Heart right ventricle (tissue), 16 donors: ENCODE results near the gene ADAMTSL5. TPM values are rescaled to one million over a fixed set of nuclear protein-coding genes. Genes with fewer than 3 reads are reported as not detected.
"Not testable (repeated sequence)": the region's sequence is repeated elsewhere in the genome, so short reads cannot be mapped to it uniquely, and the experiment has no call there.

Experiments
- ATAC-seq, 8 donors: fragments of 200-7000 bp; cut with Tn5 transposase; one replicate each; pipeline ENCODE4 v1.9.1; 2020; ENCODE audit warnings: mild to moderate bottlenecking in 8 of 8, moderate library complexity in 8 of 8, moderate number of reproducible peaks in 1 of 8
- DNase-seq, 2 donors: peaks; one replicate each; pipeline ENCODE4 v3.0.0-alpha.2; 2020
- H3K27ac ChIP-seq, 10 donors: fragments of 200-600 bp; sonication (generic) in 2 of 10; one replicate each; pipeline versions ENCODE4 v1.5.0 to v1.8.0; 2020 to 2022; ENCODE audit warnings: mild to moderate bottlenecking in 3 of 10
- H3K27me3 ChIP-seq, 7 donors: fragments of 200-600 bp; one replicate each; pipeline ENCODE4 v1.8.0; 2021 to 2022; ENCODE audit warnings: mild to moderate bottlenecking in 2 of 7
- H3K36me3 ChIP-seq, 9 donors: fragments of 200-600 bp; sonication (generic) in 1 of 9; one replicate each; pipeline versions ENCODE4 v1.5.0 to v1.8.0; 2020 to 2022; ENCODE audit warnings: mild to moderate bottlenecking in 2 of 9
- H3K4me1 ChIP-seq, 9 donors: fragments of 200-600 bp; sonication (generic) in 1 of 9; one replicate each; pipeline versions ENCODE4 v1.5.0 to v1.8.0; 2020 to 2022; ENCODE audit warnings: mild to moderate bottlenecking in 4 of 9
- H3K4me3 ChIP-seq, 10 donors: fragments of 200-600 bp; sonication (generic) in 2 of 10; one replicate each; pipeline versions ENCODE4 v1.5.0 to v1.8.0; 2020 to 2022; ENCODE audit warnings: mild to moderate bottlenecking in 7 of 10, moderate library complexity in 2 of 10
- H3K9me3 ChIP-seq, 11 donors: fragments of 200-600 bp in 10 of 11; sonication (generic) in 2 of 11; one replicate each; pipeline versions ENCODE4 v1.5.0 to v1.8.0; 2013 to 2022; ENCODE audit warnings: mild to moderate bottlenecking in 2 of 11, control low read depth in 1 of 11, moderate library complexity in 1 of 11
- WGBS, 2 donors: extraction: QIAGEN DNeasy Blood & Tissue Kit; methylation state at CpG; one replicate each; pipeline ENCODE4 v1.1.7; 2013; ENCODE audit warnings: inconsistent platforms in 1 of 2; 5-methylcytosine and 5-hydroxymethylcytosine counted together
- intact Hi-C, 10 donors: fragments of 100-400 bp; cut with DNase I; formaldehyde crosslinking; loops; one replicate each; pipeline versions ENCODE4 v1.11.1 to v1.14.2; 2022
- polyA plus RNA-seq, 2 donors: library from polyadenylated mRNA; stranded (reverse); fragments of 200-250 nt; gene quantifications; one replicate each; pipeline ENCODE4 v1.2.3, GENCODE V29; 2013
- total RNA-seq, 10 donors: library from RNA; stranded (reverse); fragmentation: NEBNext Ultra II Directional in 3 of 10; extraction: Animal tissue kit (Norgen Biotek cat#: 25700) in 3 of 10; gene quantifications; one replicate each; pipeline versions ENCODE4 v1.2.1 to v1.2.4, GENCODE V29; 2021 to 2023
- TF ChIP-seq, protein P1 (sequence below), 9 donors: fragments of 200-600 bp; sonication (generic) in 2 of 9; IDR thresholded peaks; one replicate each; pipeline versions ENCODE4 v1.5.0 to v1.8.0; 2021 to 2022; ENCODE audit warnings: antibody characterized with exemption in 9 of 9, mild to moderate bottlenecking in 5 of 9, moderate library complexity in 1 of 9
- donor health status: Arrhythmogenic right ventricular cardiomyopathy.
- donor health status: ischemic (EF 13 %, LVEDD 7.1; RV severe dilation, severe dysfunction).
- donor health status: healthy with polysubstance abuse.
- donor health status: DM: no; HTN: yes; CAD: no.
- donor health status: DM: no; HTN: no; CAD: no.
- donor health status: ischemic (EF 25% LVEDD 6.9; RV normal size, moderate dysfunction).
- donor health status: ischemic (EF 25% LVEDD 5.7; RV mildly dilated, moderate dysfunction).
- donor health status: healthy.
- donor health status: DM: yes; HTN: yes; CAD: no.
- donor health status: Ischemic cardiomyopathy.
- donor health status: ischemic (EF 35%, LVEDD 5.7; RV mildly dilated, moderate dysfunction).
- donor health status: nonischemic (EF 11% LVEDD 7.7; RV severe dilation, severe dysfunction).
- donor health status: DM: yes; HTN: yes; CAD: no.
- donor health status: PGD.
- donor health status: ischemic (EF 29% LVEDD 5.4; RV normal size, mild dysfunction).
- donor health status: nonischemic (EF 23%, LVEDD 6.1; RV moderate dilation, normal function).

The ADAMTSL5 gene
- total and polyA plus RNA-seq, 12 donors: 16.7 to 69.4 (median 35.8) TPM

DNA sequence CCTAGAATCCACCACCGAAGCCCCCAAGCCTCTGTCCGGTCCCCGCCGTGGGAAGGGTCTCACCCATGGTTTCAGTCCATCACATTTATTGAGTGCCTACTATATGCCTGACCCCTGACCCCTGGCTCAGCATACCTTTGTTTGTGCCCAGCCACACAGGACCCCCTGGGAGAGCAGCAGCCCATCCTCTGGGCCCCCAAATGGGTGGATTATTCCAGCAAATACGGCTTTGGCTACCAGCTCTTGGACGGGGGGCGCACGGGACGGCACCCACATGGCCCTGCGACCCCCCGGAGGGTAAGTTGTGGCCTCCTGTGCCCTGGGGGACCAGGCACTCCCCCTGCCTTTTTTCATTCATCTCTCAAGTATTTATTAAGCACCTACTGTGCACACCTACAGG, 18.8 kb upstream of the ADAMTSL5 start:
- 85 to 87% methylated on average over 11 of the region's 11 CpGs for WGBS, 2 donors
- TF ChIP-seq, protein P1, sequence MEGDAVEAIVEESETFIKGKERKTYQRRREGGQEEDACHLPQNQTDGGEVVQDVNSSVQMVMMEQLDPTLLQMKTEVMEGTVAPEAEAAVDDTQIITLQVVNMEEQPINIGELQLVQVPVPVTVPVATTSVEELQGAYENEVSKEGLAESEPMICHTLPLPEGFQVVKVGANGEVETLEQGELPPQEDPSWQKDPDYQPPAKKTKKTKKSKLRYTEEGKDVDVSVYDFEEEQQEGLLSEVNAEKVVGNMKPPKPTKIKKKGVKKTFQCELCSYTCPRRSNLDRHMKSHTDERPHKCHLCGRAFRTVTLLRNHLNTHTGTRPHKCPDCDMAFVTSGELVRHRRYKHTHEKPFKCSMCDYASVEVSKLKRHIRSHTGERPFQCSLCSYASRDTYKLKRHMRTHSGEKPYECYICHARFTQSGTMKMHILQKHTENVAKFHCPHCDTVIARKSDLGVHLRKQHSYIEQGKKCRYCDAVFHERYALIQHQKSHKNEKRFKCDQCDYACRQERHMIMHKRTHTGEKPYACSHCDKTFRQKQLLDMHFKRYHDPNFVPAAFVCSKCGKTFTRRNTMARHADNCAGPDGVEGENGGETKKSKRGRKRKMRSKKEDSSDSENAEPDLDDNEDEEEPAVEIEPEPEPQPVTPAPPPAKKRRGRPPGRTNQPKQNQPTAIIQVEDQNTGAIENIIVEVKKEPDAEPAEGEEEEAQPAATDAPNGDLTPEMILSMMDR (IDR thresholded peaks at IDR 0.05): no peak
- intact Hi-C loops: no loop called here
- Histone ChIP-seq H3K36me3 (no peaks in the 10 kb centered on the region), H3K27ac (no peak overlapping the region), H3K27me3 (peaks cover 0 to 44% (median 26%) of the 10 kb centered on the region in 7 donors), H3K4me1 (no peaks in the 10 kb centered on the region), H3K9me3 (no peaks in the 10 kb centered on the region), H3K4me3 (no peak overlapping the region)
- ATAC-seq (no peak), DNase-seq (no peak)

DNA sequence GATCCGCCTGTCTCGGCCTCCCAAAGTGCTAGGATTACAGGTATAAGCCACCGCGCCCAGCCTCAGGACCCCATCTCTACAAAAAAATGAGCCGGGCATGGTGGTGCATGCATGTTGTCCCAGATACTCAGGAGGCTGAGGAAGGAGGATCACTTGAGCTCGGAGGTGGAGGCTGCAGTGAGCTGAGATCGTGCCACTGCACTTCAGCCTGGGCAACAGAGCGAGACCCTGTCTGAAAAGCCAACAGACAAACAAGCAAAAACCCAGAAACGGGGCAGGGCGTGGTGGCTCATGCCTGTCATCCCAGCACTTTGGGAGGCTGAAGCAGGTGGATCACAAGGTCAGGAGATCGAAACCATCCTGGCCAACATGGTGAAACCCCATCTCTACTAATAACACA, 18.0 kb upstream of the ADAMTSL5 start:
- intact Hi-C loops, H3K27ac ChIP-seq, H3K9me3 ChIP-seq, H3K4me1 ChIP-seq, ATAC-seq, H3K4me3 ChIP-seq, DNase-seq, H3K36me3 ChIP-seq: not testable (repeated sequence)
- 90 to 94% methylated on average over 11 of the region's 11 CpGs for WGBS, 2 donors
- peaks cover 6 to 51% (median 33%) of the 10 kb centered on the region in 7 donors for H3K27me3 ChIP-seq

DNA sequence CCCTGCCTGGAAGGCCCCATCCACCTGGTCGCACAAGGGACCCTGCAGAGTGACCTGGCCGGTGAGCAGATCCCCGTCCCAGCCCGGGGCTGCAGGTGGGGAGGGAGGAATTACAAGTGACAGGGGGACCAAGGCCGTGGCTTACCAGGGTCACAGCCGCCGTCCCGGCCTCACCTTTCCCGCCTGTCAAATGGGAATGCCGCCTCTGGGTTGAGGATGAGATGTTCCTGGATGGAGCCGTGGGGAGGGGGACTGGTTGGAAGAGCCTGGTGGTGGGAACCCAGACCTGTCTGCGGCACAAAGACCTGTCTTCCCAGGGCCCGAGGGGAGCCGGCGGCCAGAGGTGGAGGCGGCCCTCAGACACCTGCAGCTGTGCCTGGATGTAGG, 16.6 kb upstream of the ADAMTSL5 start:
- Histone ChIP-seq H3K27ac (no peak overlapping the region), H3K9me3 (no peaks in the 10 kb centered on the region), H3K27me3 (peaks cover 14 to 65% (median 48%) of the 10 kb centered on the region in 7 donors), H3K36me3 (no peaks in the 10 kb centered on the region), H3K4me3 (no peak overlapping the region), H3K4me1 (no peaks in the 10 kb centered on the region)
- TF ChIP-seq, protein P1 (IDR thresholded peaks at IDR 0.05): no peak
- intact Hi-C loops: loop anchor here in 1 of 10 donors (10.0 kb wide), 1 partner anchor 215 kb away; no protein-coding TSS in a partner anchor
- DNase-seq (no peak), ATAC-seq (no peak)
- WGBS, 2 donors: 80 to 88% methylated on average over 16 of the region's 16 CpGs

DNA sequence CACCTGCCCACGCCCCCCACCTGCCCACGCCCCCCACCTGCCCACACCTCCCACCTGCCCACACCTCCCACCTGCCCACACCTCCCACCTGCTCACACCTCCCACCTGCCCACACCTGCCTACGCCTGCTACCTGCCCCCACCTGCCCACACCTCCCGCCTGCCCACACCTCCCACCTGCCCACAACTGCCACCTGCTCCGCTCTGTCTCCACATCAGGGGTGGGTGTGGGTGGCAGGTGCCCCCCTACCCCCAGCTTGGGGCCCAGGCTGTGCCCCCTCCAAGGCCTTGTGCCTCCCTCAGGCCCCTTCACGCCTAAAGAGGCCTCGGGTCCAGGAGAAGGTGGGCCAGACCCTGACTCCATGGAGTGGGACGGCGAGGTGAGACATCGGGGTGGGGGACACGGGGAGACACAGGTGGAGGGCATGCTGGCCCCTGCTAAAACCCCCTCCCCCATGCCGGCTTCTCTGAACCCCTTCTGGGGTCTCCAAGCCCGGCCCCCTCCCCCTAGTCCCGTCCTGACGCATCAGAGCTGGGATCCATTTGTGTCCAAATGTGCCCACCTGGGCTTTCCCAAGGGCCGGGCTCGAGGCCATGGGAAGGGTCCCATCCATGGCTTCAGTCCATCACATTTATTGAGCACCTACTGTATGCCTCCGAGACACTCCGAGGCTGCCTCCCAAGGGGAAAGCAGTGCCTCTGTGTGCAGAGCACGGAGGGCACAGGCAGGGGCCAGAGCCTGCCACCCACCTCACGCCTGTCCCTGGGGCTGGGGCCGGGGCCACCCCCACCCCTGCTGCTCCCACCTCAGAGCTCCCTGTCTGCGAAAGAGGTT, 16.0 kb upstream of the ADAMTSL5 start:
- Histone ChIP-seq H3K4me1 (no peaks in the 10 kb centered on the region), H3K27ac (no peak overlapping the region), H3K9me3 (no peaks in the 10 kb centered on the region), H3K4me3 (no peak overlapping the region), H3K27me3 (peaks cover 18 to 70% (median 54%) of the 10 kb centered on the region in 7 donors), H3K36me3 (no peaks in the 10 kb centered on the region)
- whole genome bisulfite sequencing, 2 donors: 73 to 77% methylated on average over 22 to 23 of the region's 23 CpGs
- intact Hi-C loops: loop anchor here in 1 of 10 donors (10.0 kb wide), 1 partner anchor 214 kb away; no protein-coding TSS in a partner anchor
- TF ChIP-seq, protein P1 (IDR thresholded peaks at IDR 0.05): no peak
- ATAC-seq: no peak
- DNase-seq: no peak
